ENCODE measurements around the gene RGS9. TPM values are rescaled to one million over a fixed set of nuclear protein-coding genes. Genes with fewer than 3 reads are reported as not detected.
"Not testable (repeated sequence)": the region's sequence is repeated elsewhere in the genome, so short reads cannot be mapped to it uniquely, and the experiment has no call there.

Gene RGS9
- polyA plus RNA-seq, 3 donors: 14.1 to 17.1 (median 15.7) TPM

DNA sequence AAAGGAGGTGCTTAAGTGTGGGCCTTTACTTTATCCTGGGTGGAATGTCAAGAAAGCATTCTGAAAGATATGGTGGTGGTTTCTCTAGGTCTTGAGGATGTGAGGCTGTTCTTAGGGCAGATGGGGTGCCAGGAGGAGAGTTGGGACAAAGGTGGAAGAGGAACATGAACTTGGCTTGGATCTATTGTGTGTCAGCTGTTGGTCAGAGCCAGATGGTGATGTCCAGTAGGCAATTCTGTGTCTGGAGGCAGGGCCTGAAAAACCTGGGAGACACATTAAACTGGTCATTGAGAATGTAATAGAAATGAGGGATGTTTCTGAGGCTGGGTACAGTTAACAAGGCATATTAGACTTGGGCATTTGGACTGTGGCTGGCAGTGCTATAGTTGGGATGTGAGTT, 32.6 kb upstream of the RGS9 start:
- DNase-seq (ENCODE audit: extremely low read depth in 1 of 11, low read depth in 9 of 11, low spot score in 4 of 11): no peak

DNA sequence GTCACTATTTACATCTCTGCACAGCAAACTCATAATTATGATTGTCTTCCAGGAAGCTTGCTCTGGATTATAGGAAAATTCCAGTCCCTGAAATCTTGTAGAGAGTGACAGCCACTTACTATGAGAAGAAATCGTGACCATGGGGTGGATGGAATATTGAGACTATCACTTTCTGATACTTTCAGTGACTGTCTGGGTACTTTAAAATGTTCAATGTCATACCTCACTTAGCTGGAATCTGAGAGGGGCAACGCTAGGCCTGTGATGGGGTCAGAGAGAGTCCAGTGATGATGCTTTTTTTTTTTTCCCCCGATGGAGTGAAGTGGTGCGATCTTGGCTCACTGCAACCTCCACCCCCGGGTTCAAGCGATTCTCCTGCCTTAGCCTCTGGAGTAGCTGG, 32.2 kb upstream of the RGS9 start:
- DNase-seq (ENCODE audit: extremely low read depth in 1 of 11, low read depth in 9 of 11, low spot score in 4 of 11): no peak

DNA sequence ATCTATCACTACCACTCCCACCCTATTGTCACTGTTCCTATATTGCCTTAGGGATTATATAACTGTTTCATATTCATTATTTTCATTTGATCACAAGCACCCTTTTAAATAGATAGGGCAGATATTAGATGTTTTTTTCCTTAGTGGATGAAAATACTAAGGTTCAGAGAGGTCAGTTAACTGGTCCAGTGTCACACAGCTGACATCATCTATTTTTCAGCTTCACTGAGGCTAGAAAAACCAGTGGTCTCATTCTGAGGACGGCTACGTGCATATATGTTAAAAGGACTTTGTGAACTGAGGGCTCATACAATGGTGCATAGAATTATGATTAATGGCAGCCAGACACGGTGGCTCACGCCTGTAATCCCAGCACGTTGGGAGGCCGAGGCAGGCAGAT, 29.0 kb upstream of the RGS9 start:
- DNase-seq (ENCODE audit: extremely low read depth in 1 of 11, low read depth in 9 of 11, low spot score in 4 of 11): no peak

DNA sequence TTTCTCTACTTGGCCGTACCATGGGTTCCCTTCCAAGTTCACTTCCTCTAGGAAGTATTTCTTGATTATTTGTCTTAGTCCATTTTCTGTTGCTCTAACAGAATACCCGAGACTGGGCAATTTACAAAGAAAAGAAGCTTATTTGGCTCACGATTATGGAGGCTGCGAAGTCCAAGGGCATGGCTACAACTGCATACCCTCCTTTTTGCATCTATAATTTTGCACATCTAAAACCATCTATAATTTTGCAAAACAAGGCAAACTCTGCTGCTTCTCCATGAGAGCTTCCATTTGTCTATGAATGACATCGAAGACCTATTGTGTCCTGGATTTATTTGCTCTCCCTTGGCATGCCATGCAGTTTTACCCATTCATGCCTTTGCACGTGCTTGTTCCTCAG, 27.6 kb upstream of the RGS9 start:
- DNase-seq (ENCODE audit: extremely low read depth in 1 of 11, low read depth in 9 of 11, low spot score in 4 of 11): no peak

DNA sequence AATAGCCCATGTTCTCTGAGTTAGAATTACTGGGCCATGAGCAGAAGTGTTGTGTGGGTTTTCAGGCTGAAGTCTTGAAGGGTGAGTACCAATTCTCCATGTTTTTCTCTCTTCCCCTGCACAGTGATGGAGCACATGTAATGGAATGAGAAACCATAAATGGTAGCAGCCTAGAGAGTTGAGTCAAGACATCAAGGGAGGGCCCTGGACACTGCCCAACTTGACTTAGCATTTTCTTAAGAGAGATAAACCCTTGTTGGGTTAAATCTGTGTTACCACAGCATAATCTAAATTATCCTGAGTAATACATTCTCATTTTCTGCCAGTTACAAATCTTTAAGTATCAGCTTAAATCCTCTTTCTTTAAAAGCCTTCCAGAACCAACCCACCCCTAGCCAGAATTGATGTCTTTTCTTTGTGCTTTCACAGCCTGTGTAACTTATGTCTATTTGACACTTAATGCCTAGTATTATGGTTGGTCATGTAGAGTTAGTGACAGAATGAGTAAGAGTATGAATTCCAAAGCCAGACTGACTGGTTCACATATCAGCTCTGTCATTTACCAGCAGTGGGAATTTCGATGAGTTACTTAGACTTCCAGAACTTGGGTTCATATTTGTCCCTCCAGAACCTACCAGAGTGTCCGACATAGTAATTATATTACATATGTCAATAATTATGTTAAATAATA, 27.0 kb upstream of the RGS9 start:
- no peak for DNase-seq (ENCODE audit: extremely low read depth in 1 of 11, low read depth in 9 of 11, low spot score in 4 of 11)

DNA sequence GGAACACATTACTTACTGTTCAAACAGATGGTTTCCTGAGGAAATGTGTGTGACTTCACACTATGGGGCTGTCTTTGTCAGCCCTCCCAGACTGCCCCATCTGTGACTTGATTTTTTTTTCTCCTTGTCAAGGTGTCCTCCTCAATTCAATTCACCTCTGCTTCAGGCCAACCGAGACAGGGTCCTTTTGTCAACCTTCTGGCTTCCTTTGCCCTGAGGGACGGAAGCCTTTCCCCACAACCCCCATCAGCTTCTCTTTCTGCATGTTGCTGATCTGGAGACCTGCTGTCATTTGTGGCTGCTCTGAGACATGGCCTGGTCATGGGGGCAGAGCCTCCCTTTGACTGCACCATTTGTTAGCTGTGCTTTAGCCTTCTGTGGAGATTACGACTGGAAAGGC, 21.3 kb upstream of the RGS9 start:
- no peak for DNase-seq (ENCODE audit: extremely low read depth in 1 of 11, low read depth in 9 of 11, low spot score in 4 of 11)

DNA sequence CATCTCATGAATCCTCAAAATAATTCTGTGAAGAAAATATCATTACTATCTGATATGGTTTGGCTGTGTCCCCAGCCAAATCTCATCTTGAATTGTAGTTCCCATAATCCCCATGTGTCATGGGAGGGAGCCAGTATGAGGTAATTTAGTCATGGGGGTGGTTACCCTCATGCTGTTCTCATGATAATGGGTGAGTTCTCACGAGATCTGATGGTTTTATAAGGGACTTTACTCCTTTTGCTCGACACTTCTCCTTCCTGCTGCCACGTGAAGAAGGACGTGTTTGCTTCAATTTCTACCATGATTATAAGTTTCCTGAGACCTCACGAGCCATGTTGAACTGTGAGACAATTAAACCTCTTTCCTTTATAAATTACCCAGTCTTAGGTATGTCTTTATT, 20.7 kb upstream of the RGS9 start:
- not testable (repeated sequence) for DNase-seq (ENCODE audit: extremely low read depth in 1 of 11, low read depth in 9 of 11, low spot score in 4 of 11)

DNA sequence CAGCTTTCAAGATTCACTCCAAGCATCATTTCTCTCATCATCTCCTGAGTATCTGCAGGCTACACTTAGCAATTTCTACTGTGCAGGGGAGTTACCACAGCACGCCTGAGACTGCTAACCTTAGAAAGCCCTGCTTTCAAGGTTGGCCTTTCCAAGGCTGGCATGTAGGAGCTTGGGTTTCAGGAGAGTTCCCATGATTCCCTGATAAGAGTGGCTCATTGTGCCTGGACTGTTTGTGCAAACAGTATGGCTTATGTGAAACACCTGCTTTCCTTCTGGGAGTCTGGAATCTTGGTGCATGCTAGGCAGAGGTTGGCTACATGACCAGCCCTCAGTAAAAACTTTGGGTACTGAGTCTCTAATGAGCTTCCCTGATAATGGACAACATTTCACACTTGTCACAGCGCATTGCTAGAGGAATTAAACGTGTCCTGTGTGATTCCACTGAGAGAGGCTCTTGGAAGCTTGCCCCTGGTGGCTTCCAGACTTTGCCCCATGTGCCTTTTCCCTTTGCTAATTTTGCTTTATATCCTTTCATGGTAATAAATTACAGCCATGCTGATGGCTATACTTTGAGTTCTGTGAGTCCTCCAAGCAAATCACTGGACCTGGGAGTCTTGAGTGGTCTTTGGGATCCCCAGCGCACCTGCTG, 19.7 kb upstream of the RGS9 start:
- DNase-seq (ENCODE audit: extremely low read depth in 1 of 11, low read depth in 9 of 11, low spot score in 4 of 11): no peak

DNA sequence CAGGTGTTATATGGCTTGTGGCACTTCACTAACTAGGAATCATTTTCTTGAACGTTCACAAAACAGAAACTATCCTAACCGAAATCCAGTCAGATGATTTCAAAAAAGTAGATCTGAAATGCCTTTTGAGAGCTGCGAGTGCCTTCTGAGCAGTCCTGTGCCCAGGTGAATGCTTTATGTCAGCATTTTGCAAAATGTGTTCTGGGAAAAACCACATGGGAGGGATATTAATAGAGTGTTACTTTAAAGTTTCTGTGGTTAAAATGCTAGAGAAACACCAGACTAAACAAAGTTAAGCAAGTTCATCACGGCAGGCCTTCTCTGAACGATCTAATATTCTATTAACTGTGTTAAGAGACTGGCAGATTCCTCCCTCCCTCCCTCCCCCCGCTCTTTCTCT, 15.8 kb upstream of the RGS9 start:
- DNase-seq (ENCODE audit: extremely low read depth in 1 of 11, low read depth in 9 of 11, low spot score in 4 of 11): no peak

DNA sequence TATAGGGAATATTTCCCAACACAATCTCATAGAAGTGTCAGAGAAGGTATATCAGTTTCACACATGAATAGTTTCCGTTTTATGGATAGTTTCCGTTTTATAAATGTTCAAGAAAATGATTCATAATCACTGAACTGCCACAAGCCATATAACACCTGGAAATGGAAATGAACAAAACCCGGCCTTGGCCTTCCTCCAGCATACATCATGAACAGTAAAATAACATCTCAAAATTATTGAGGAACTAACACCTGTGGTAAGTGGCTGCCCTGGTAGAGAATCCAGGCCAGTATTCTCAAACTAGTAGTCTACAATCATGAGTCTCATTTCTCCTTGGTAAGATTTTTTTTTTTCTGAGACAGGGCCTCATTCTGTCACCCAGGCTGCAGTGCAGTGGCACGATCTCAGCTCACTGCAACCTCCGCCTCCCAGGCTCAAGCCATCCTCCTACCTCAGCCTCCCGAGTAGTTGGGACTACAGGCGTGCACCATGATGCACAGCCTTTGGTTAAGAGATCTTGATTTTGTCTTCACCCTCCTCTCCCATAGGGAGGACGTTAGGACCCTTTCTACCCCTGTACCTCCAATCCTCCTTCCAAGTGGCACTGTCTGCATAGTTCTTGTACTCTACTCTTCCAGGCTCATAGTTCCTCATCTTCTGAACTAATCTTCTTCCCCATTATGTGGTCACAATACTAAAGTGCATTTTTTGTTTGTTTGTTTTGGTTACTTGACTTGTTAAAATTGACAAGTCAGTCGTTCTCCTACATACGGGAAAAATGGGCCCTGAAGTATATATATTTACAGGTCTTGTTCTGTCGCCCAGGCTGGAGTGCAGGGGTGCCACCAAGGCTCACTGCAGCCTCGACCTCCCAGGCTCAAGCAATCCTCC, 15.0 kb upstream of the RGS9 start:
- DNase-seq (ENCODE audit: extremely low read depth in 1 of 11, low read depth in 9 of 11, low spot score in 4 of 11): no peak

DNA sequence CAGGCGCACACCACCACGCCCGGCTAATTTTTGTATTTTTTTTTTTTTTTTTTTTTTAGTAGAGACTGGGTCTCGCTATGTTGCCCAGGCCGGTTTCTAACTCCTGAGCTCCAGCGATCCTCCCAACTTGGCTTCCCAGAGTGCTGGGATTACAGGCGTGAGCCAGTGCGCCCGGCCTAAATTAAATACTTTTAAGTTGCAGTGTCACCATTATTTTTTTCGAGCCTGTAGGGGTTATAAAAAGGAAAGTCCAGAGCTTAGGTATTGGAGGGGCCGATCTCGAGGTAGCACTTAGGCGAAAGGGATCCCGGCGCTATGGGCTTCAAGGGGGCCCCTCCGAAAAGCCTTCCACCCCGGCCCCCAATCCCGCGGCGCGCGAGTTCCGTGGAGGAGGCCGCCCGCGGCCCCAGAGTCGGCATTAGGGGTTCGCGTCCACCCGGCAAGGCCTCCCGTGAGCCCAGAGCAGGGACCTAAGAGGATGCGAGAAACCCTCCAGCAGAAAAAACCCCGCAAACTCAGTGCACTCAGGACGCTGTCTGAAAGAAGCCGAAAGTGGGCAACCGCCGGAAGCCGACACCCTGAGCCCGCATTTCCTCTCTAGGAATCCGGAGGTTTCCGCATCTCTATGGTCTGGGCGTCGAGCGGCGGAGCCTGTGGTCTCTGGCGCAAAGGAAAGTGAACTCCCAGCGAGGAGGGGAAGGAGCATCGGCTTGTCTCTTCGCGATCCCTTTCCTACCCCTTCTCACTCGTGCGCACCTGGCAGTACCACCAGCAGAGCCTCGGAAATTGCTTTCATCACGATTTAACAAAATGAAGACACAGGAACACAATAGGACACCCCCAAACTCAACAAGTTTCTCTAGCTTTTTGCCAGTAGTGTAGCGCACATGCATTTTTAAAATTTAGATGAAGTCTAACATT, 14.1 kb upstream of the RGS9 start:
- DNase-seq (ENCODE audit: extremely low read depth in 1 of 11, low read depth in 9 of 11, low spot score in 4 of 11): peak; percentile 81 to 92 (median 89)

DNA sequence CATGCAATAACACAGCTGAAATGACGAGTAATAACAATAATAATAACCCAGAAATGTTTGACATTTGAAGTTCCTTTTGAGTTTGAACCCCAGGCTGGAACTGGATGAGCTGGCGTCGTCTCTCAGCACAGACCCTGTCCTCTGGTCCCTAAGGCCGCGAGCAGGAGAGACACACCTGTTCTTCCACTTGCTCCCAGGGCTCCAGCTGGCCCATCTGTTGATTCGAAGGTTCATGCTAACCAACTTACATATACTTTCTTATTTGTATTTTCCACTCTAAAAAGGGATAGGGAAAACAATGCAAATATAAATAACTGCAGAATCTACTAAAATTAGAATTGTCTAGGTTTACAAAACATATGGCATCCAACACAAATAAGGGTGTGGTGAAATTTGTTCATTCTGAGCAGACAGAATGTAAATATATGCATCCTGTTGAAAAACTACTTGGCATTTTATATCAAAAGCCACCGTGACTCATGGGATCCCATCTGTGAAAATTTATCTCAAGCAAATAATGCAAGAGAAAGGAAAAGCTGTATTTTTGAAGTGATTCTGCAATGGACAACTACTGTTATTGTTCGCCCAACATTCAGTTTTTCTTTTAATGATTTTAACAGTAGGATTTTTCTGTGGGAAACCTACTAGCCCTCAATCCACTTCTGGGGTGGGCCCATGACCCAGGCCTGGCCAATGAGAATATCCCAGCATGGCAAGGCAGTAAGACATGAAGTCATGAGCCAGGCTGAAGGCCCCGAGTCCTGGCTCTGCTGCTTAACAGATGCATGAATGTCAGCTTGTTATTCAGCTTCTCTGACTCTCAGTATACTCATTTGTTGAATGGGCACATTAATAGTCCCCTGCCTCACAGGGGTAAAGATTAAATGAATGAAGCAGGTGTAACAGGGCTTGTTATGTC, 13.2 kb upstream of the RGS9 start:
- DNase-seq (ENCODE audit: extremely low read depth in 1 of 11, low read depth in 9 of 11, low spot score in 4 of 11): no peak

DNA sequence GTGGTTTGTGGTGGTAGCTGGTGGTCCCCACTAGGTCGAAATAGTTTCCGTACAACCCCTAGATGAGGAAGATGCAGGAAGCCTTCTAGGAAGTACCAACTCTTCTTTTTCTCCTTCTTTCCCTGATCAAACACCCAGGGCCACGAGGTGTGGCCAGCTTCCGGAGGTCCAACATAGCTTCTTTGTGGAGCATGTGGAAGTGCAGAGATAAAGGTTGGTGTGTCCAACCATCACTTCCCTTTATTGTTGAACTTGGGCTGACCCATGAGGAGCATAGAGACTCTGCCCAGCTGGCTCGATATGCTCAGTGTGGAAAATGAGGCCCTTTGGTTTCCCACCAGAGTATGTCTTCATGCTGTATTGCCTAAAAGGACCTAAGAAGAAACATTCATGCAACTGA, 6.3 kb upstream of the RGS9 start:
- DNase-seq (ENCODE audit: extremely low read depth in 1 of 11, low read depth in 9 of 11, low spot score in 4 of 11): no peak

DNA sequence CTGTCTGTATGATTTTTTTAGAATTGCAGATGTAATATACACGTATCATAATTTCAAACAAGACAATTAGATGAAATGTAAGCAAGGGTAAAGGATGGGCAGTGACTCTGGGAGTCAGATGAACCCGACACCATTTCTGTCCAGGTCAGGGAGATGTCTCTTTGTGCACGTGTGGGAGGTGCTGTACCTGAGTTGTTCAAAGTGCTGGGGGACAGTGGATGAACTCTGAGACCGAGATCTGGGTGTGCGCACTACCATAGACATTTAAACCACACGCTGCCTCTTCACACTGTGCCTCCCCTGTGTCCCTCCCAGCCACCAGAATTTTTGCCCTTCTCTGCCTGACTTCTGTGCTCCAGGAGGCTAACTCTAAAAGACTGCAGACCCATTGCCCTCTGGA, 5.9 kb upstream of the RGS9 start:
- DNase-seq (ENCODE audit: extremely low read depth in 1 of 11, low read depth in 9 of 11, low spot score in 4 of 11): no peak

DNA sequence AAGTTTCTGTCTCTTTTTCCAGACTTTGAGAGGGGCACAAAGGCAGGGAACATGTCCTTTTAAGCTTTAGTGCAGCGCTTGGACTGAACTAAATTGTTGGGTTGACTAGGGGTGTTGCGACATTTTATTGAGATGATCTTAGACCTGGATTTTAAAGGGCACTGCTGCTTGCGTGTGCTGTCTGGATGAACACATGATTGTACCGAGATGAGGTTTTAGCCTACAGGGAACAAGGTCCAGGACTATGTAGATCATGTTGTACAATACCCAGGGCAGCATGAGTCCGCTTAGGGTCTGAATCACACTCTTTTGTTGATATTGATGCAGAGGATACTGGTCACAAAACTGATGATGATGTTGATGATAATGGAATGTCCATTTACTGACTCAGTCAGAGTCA, 5.2 kb upstream of the RGS9 start:
- no peak for DNase-seq (ENCODE audit: extremely low read depth in 1 of 11, low read depth in 9 of 11, low spot score in 4 of 11)

DNA sequence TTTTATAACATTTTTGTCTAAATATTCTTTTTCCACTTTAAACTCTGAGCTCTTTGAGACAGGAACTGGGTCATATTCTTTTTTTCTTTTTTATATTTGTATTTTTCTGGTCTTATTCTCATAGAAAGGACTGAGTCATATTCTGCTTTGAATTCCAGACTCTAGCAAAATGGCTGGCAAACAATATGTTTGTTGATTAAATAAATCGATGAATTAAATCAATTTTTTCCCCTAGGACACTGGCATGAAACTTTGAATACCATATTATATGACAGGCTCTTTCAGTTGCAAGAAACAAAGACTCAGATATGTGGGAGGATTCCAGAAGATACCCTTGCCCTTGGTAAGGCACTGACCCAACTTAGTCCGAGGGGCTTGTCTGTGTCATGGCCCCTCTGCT, 3.1 kb upstream of the RGS9 start:
- no peak for DNase-seq (ENCODE audit: extremely low read depth in 1 of 11, low read depth in 9 of 11, low spot score in 4 of 11)

DNA sequence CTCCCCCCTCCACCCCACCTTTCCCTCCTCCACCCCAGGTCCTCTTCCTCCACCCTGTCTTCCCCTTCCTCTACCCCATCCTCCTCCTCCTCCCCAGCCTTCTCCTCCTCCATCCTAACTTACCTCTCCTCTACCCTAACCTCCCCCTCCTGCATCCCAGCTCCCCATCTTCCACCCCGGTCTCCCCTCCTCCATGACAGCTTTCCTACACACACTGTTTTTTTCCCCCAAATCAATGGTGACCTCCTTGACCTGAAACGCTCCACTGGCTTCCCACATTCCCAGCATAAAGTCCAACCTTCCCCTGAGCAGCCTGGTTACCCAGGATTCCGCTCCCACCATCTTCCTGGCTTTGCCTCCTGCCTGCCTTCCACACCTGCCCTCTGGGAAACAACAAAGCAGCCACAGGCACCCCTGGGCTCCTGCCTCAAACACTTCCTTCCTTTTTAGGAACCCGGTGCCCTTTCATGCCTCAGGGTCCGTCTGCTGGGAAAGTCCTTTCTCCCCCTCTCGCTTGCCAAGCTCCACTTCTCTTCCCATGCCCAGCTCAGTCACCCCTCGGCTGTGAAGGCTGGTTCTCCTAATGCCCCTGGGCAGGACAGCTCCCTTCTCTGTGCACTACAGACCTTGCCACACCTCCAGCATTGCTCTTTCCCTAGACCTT, 2.1 kb downstream of the RGS9 start:
- DNase-seq (ENCODE audit: extremely low read depth in 1 of 11, low read depth in 9 of 11, low spot score in 4 of 11): no peak

DNA sequence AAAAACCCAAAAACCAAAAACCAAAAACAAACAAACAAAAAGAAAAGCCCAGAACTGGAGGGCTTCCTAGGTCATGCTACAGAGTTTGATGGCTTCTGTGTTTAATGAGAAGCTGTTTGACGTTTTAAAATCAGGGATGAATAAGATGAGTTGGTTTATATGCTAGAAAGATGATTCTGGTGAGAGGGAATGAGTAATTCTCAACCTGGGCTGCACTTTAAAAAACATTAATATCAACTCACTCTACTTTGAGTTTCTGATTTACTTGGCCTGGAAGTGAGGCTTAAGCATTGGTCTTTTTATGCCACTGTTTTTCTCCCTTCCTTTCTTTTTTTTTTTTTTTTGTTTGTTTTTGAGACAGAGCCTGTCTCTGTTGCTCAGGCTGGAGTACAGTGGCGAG, 5.1 kb downstream of the RGS9 start:
- DNase-seq (ENCODE audit: extremely low read depth in 1 of 11, low read depth in 9 of 11, low spot score in 4 of 11): no peak

All from renal cortex interstitium (tissue), 11 donors.